Embryonic facial prominence (tissue), 1 donor: Measurements from ENCODE around the gene ZNF628.

Experiments used
- DNase-seq: peaks from one replicate; pipeline ENCODE4 v3.0.0-alpha.2; 2016; ENCODE audit errors: extremely low spot score

ZNF628 gene

DNA sequence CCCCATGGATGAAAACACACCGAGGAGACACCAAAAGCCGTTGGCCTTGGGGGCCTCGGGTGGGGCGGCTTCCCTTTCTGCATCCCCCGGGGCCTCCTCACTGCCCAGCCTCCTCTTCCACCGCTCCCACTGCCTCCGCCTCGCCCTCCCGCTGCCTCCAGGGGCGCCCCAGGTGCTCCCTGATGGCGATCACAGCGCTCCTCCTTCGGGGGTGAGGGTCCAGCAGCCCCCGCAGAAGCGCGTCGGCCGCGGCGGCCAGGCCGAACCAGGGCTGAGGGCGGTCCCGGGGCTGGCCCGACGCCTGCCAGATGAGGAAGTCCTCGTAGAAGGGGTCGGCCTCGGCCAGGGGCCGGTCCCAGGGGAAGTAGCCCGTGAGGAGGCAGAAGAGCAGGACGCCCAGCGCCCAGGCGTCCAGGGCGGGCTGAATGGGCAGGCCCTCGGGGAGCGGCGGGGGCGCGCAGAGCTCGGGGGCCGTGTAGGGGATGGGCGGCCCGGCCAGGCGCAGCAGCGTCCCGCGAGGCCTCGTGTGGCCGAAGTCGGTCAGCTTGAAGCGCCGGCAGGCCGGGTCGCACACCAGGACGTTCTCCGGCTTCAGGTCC, 53.3 kb downstream of the ZNF628 start:
- DNase-seq, result no peak

DNA sequence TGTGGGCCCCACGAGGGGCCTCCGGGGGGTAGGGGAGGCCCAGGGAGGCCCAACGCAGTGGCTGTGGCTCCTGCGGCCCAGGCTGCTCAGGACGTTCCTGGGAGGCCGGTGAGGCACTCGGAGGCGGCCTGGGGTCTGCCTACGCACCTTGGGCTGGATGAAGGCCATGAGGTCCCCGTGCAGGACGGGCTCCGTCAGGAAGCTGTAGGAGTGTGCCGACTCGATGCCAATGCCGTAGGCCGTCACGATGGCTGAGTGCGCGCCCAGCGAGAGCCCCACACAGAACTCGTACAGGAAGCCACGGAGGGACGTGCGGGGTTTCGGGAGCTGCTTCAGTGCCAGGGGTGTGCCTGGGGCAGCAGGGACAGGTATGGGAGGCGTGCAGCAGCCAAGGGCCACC, 54.6 kb downstream of the ZNF628 start:
- no peak for DNase-seq
